Endothelial cell of hepatic sinusoid (primary cell): ENCODE data around the gene TNS1.

Experiments
- in situ Hi-C: cut with HindIII; loops from 2 replicates; pipeline ENCODE4 v1.10.0; 2017; ENCODE audit warnings: low sequenced_read_pairs

The TNS1 gene

GRCh38 chr2:217948351-217948791 is 54.4 kb downstream of the TNS1 start:
- in situ Hi-C loops = no loop called here

DNA sequence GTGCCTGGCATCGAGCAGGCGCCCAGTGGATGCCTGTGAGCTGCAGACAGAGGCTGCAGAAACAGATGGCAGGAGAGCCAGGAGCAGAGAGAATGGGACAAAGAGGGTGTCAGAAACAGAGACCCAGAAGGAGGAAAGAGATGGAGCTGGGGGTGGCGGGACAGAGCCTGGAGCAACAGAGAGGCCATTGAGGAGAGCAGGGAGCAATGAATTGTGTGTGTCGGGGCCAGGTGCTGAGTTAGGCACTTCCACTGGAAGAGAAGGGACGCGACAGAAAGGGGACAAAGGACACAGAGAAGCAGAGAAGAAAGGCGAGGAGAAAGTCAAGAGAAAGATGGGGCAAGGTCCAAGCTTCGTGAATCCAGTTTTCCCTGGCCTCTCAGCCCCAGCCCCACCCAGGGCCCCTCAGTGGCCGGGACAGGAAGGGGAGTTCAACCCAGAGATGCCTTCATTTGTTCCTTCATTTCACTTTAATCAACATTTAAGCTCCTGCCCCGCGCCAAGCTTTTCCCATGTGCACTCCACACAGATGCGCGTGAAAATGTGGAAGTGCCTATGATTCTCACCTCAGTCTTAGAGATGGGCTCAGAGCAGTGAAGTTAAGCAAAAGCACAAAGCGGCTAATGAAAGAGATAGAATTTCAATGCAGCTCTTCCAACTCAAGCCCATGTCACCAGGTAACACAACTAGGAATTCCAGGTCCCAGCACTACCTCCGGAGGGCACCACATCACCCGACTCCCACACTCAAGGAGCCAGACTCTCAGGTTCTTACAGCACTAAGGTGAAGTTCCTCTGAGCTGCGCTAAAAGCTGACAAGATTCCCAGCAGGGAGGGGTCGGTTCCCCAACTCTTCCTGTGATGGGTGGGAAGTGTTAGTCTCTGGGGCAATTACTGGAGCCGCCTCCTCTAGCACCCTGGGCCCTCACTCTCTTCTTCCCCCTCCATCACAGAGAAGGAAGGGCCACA is 55.1 kb downstream of the TNS1 start:
- in situ Hi-C loops = no loop called here

- in situ Hi-C loops = no loop called here
Observed at GRCh38 chr2:217946051-217946450, 56.7 kb downstream of the TNS1 start.

GRCh38 chr2:217945530-217945929 is 57.3 kb downstream of the TNS1 start:
- in situ Hi-C loops = no loop called here

DNA sequence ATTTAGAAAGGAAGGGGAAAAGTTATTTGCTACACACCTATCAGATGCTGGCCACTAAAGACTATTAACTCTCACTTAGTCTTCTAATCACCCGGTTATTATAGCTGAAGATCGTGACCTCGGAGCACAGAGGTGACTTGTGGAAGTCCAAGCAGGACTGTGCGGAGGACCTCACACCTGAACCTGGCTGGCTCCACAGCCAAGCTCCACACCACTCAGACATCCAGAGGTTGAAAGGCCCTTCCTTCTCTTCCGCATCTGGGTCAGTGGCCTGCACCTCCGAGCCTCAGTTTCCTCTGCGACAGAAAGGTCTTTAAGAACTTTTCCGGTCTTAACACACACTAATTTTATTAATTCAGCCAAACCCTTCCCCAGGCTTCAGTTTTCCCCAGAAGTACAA is 57.9 kb downstream of the TNS1 start:
- in situ Hi-C loops = no loop called here

- in situ Hi-C loops = no loop called here
Observed at GRCh38 chr2:217944366-217944765, 58.4 kb downstream of the TNS1 start.

- in situ Hi-C loops = no loop called here
Observed at GRCh38 chr2:217943446-217944321, 59.1 kb downstream of the TNS1 start.

DNA sequence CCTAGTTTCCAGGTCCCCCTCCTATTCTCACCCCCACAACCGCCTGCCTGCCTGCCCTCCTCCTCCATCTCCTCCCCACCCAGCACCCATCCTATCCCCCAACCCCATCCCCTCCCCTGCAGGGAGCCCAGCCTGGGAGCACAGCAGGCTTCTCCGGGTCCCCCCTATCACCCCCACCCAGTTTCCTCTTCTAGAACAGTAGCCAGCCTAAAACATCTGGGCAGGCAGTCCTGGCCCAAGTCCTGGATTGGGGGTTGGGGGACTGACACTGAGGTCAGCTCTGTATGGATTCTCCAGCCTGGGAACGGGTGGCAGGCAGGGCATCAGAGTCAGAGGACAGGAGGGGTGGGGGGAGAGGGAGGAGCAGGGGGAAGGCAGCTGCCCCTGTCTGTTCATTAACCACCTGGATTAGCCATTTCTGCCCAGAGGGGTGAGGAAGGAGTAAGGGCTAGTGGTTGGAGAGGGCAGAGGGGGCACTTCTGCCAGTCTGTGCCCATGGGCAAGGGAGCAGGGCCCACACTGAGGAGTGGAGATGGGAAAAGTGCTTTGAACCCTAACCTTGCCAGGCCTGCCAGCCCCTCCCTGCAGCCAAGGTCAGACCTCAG is 60.0 kb downstream of the TNS1 start:
- in situ Hi-C loops = no loop called here

DNA sequence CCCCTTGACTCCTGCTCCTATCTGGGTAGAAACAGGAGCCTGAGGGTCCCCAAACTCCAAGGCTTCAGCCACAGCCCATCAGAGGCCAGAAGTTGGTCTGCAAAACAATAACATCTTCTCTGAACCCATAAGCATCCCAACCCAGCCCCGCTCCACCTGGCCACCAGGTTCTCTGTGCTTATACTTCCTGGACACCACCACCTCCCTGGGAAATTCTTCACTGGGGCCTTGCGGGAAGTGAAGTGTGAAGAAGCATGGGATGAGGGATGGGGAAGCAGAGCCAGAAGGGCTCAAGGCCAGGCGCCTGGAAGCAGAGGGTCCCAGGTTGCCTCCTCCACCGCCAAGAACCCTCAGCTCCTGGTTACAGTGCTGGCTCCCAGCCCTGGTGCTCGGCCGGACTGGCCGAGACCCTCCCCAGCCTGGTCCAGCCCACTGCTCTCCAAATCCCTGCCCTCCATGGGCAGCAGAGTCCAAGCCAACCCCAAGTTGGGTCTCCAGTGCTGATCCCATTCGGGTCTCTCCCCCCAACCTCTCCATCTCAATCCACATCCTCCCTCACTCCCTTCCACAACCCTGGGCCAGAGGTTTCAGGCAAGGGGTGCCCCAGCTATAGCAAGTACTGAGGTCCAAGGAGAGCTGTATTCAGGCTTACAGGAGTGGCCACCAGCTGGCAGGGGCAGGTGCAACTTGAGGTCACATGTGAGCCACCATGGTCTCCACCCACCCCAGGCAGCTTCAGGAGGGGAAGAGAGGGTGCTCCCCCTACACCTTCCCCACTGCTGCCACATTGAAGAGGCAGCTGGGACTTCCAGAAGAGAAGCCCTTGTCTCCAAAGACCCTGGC is 60.7 kb downstream of the TNS1 start:
- in situ Hi-C loops = no loop called here

- in situ Hi-C loops = no loop called here
Observed at GRCh38 chr2:217941339-217941738, 61.5 kb downstream of the TNS1 start.

DNA sequence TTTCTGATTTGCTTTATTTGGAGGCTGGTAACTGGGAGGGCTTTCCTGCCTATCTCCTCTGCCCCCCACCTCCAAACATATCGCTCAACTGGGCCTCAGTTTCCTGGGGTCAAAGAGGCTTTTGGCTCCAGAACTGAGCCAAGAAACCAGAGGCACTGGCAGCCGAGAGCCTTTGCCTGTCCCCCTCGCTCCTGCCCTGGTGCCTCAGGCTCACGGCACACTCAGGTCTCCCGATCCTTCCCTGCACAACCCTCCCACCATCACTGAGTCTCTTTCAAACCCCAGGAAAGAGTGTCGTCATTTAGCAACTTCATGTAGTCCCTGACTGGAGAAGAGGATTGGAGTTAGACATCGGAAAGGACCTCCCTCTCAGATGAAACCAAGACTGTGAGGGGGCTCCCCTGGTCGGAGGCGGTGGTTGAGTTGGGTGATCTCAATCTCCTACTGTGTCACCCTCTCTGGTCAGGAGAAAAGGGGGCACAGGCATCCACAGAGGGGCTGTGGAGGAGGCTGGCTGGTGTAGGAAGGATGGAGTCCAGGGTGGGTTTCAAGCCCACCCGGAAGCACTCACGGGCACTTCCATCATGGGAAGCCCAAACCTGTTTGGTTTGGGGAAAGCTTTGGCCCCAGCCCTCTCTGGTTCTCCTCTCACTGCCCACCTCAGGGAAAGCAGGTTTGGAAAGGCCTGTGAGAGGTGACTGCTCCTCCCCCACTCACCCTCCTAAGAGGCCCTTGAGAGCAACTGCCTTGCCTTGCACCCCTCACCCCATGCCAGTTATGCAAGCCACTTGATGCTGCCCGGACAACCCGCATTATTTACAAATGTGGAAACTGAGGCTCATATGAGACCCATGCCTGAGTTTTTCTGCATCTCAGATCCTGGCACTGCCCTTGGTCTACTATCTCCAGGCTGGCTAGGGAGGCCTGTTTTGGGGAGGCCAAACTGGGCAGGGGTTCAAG is 62.3 kb downstream of the TNS1 start:
- in situ Hi-C loops = no loop called here

- in situ Hi-C loops = no loop called here
Observed at GRCh38 chr2:217939629-217940245, 63.1 kb downstream of the TNS1 start.

- in situ Hi-C loops = no loop called here
Observed at GRCh38 chr2:217939220-217939619, 63.6 kb downstream of the TNS1 start.

- in situ Hi-C loops = no loop called here
Observed at GRCh38 chr2:217938036-217938435, 64.8 kb downstream of the TNS1 start.

DNA sequence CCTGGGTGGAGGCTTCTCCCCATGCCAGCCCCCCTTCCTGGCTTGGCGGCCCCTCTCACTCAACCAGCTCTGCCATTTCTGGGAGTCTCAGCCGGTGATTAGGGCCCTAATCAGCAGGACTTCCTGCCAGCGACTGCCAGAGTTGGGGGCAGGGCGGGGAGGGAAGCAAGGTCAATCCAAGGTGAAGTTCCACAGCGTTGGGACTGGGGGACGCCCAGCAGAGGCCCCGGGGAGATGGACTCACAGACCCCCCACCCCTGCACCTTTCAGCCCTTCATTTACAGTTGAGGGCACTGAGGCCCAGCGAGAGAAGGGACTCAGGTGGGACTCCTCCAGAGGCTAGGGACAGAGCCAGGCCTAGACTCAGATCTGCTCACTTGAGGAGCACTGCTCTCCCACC is 65.3 kb downstream of the TNS1 start:
- in situ Hi-C loops = no loop called here

DNA sequence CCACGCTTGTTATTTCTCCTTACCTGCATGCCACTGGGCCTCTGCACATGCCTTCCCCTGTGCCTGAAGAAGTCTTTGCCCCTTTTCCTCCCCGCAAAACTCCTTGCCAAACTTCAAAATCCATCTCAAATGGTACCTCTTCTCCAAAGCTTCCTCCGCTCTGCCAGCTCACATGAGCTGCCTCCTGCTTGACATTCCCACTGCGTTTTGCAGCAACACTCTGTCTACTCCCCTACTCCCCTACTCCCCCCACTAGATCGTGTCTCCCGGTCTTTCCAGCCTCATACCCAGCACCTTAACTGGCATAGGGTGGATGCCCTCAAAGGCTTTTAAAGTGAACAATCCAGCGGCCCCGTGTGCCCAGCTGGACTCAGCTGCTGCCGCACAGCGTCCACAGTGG is 65.8 kb downstream of the TNS1 start:
- in situ Hi-C loops = no loop called here

DNA sequence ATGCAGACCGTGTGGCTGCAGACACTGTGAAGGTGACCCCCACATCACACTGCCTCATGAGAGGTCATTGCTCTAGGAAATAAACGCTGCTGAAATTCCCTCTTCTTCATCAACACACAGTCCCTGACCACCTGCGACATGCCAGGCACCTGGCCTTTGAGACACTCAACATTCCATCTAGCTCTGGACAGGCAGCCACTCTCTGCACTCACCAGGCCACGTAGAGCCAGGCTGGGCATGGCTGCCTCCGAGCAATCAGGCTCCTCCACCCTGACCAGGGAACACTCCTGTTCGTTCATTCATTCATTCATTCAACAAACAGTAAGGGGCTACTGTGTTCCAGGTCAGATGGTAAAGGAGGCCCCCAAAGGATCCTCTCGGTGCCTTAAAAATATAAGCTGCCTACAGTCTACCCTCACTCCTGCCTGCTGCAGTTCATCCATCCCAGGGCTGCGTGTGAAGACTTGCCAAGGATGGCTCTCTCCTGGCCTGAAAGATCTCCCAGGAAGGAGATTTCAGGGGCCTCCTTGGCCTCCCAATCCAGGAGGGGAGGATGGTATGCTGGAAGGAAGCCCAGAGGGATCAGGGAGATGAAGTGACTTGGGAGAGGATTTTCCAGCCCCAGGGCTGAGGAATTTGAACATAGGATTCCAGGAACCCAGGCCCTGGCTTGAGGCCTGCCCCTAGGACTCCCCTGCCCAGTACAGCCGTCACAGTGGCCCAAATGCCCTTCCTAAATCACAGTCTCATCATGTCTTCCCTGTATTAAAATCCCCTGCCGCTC is 66.7 kb downstream of the TNS1 start:
- in situ Hi-C loops = no loop called here
